Astrocyte of the cerebellum (primary cell): Measurements from ENCODE around the gene TIGD7.

Experiments used
- DNase-seq: peaks from one replicate; pipeline ENCODE4 v3.0.0-alpha.2; 2011; ENCODE audit warnings: low read depth
- H3K4me3 ChIP-seq: 2 replicates; pipeline ENCODE4 v1.5.1; 2011; ENCODE audit warnings: mild to moderate bottlenecking, low read depth, low read length, moderate library complexity
- in situ Hi-C: cut with HindIII; loops from 2 replicates; pipeline ENCODE4 v1.10.0; 2017; ENCODE audit warnings: low sequenced_read_pairs
- TF ChIP-seq, protein P1 (sequence below): IDR thresholded peaks from 2 replicates; pipeline ENCODE4 v1.5.1; 2012; ENCODE audit warnings: low read length, low read depth, moderate library complexity, mild to moderate bottlenecking; ENCODE audit errors: missing control alignments

TIGD7 gene

DNA sequence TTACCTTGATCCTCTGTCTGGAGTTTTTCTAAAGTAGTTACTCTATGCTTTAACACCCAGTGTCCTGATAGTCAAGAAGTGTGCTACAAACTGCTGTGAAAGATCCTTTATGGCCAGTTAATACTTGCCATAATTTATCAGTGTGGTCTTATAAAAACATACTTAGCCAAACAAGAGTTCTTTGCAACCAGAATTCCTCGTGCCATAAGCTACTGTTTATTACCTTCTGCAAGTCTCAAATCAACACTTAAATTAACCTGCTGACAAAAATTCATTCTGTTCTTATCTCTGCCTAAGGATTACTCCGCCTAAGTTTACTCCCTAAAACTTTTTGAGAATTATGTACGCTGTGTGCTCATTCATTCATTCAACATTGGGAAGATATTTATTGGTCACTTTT is 22.9 kb upstream of the TIGD7 start:
- DNase-seq: no peak
- in situ Hi-C loops: no loop called here
- TF ChIP-seq, protein P1, sequence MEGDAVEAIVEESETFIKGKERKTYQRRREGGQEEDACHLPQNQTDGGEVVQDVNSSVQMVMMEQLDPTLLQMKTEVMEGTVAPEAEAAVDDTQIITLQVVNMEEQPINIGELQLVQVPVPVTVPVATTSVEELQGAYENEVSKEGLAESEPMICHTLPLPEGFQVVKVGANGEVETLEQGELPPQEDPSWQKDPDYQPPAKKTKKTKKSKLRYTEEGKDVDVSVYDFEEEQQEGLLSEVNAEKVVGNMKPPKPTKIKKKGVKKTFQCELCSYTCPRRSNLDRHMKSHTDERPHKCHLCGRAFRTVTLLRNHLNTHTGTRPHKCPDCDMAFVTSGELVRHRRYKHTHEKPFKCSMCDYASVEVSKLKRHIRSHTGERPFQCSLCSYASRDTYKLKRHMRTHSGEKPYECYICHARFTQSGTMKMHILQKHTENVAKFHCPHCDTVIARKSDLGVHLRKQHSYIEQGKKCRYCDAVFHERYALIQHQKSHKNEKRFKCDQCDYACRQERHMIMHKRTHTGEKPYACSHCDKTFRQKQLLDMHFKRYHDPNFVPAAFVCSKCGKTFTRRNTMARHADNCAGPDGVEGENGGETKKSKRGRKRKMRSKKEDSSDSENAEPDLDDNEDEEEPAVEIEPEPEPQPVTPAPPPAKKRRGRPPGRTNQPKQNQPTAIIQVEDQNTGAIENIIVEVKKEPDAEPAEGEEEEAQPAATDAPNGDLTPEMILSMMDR: no peak
- H3K4me3 ChIP-seq: no peak overlapping the region

DNA sequence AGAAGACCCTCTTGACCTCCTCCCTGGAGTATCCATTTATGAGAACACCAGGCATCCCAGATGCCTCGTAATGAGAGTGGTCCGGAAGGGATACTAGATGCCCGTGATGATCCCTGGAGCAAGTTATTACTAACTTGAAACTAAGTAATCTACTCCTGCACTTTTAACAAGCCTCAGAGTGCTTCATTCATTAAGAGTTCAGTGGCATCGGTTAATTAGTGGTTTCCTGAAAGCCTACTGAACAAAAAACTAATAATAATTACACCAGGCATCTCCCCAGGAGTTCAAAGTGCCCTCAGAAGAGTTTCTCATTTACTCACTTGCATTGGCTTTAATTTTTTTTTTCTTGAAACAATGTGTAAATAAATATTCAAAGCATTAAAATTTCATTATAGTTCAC is 22.3 kb upstream of the TIGD7 start:
- no peak overlapping the region for H3K4me3 ChIP-seq
- no peak for DNase-seq
- TF ChIP-seq, protein P1: no peak
- in situ Hi-C loops: no loop called here

DNA sequence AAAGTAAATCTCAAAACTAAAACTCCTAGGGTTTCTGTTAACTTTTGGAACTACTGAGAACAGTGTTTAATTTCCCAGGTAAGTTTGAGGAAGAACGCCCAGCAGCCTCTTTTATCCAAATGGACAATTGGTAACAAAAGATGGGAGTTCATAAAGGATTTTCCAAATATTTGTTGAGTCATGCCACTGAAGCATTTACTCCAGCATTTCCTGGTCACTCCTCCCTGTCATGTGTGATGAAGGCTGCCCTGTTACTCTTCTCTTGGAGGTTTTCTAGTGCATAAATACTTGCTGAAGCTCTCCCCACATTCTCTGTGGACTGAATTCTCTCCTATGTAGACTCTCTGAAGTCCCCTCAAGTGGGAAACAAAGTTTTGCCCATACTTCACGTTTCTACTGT is 16.6 kb upstream of the TIGD7 start:
- TF ChIP-seq, protein P1: no peak

DNA sequence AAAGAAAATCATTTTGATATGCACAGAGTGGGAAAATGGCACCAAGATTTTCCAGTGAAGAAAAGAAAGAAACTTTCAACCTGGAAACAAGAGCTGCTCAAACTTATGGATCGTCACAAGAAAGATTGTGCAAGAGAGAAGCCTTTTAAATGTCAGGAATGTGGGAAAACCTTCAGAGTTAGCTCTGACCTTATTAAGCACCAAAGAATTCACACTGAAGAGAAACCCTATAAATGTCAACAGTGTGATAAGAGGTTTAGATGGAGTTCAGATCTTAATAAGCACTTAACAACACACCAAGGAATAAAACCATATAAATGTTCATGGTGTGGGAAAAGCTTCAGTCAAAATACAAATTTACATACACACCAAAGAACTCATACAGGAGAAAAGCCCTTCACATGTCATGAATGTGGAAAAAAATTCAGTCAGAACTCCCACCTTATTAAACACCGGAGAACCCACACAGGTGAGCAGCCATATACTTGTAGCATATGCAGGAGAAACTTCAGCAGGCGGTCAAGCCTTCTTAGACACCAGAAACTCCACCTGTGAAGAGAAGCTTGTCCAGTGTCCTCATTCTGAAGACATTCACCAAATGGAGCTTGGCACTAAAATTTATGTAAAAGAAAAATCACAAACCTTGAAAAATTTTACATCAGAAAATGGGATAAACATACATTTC is 12.2 kb upstream of the TIGD7 start:
- DNase-seq: no peak
- in situ Hi-C loops: loop anchor here (5.0 kb wide), 1 partner anchor 85 kb away; the partner anchor contains the start of genes ZNF174 and ZSCAN32
- TF ChIP-seq, protein P1: no peak
- no peak overlapping the region for H3K4me3 ChIP-seq

More for the DNA sequence above, 16.6 kb upstream of the TIGD7 start:
- DNase-seq: no peak
- in situ Hi-C loops: no loop called here
- no peak overlapping the region for H3K4me3 ChIP-seq

DNA sequence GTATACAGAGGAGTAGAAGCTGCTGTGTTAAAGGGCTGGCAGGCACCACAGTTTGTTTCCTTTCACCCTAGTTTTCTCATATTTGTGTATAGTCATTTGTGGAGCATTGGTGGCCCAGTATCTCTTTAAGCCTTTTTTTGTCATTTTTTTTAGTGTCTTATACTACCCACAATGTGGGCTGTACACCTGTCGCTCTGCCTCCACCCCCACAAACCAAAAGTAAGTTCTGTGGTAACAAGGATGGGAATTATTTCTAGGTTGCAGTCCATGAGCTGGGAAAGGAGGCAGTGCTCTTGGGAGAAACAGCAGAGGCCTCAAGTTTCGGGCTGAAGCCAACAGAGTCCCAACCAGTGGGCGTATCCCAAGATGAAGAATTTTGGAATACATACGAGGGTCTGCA is 6.3 kb upstream of the TIGD7 start:
- TF ChIP-seq, protein P1: no peak
- H3K4me3 ChIP-seq: no peak overlapping the region
- in situ Hi-C loops: no loop called here
- DNase-seq: no peak

DNA sequence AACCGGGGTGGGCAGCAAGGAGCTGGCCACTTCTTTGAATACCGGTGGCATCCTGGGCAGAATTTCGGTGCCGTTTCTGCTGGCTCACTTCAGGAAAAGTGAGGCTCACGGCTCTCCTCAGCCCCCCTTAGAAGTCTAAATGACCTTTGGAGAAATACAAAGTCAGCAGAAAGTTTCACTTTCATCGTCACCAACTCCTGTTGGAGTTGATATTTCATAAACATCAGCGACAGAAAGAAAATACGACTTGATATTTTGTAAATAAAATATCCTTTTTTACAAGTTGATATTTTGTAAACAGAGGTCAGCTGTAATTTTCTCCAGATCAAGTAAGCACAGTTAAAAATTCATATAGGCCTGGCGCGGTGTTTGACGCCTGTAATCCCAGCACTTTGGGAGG is 848 bp upstream of the TIGD7 start:
- H3K4me3 ChIP-seq: peak overlapping the region; percentile 64
- DNase-seq: no peak
- in situ Hi-C loops: no loop called here
- TF ChIP-seq, protein P1: no peak
